Measurements from ENCODE around the gene COL6A2.
"Not testable (repeated sequence)": the region's sequence is repeated elsewhere in the genome, so short reads cannot be mapped to it uniquely, and the experiment has no call there.

The COL6A2 gene

GRCh38 chr21:46095814-46096595 lies 1.9 kb upstream of the COL6A2 start:
- DNase-seq = no peak

- no peak for DNase-seq
These were observed 1.1 kb upstream of the COL6A2 start for GRCh38 chr21:46096596-46097335.

GRCh38 chr21:46098303-46099141 lies 610 bp downstream of the COL6A2 start:
- DNase-seq = no peak

- no peak for DNase-seq
These were observed 1.6 kb downstream of the COL6A2 start for GRCh38 chr21:46099476-46099875.

- no peak for DNase-seq
These were observed 2.1 kb downstream of the COL6A2 start for GRCh38 chr21:46100020-46100419.

- DNase-seq = no peak
These were observed 2.5 kb downstream of the COL6A2 start for GRCh38 chr21:46100426-46100825.

GRCh38 chr21:46100906-46101305 lies 3.0 kb downstream of the COL6A2 start:
- no peak for DNase-seq

GRCh38 chr21:46104104-46104503 lies 6.2 kb downstream of the COL6A2 start:
- no peak for DNase-seq

GRCh38 chr21:46107376-46107775 lies 9.5 kb downstream of the COL6A2 start:
- not testable (repeated sequence) for DNase-seq

- no peak for DNase-seq
These were observed 11.0 kb downstream of the COL6A2 start for GRCh38 chr21:46108827-46109312.

- DNase-seq = no peak
These were observed 11.7 kb downstream of the COL6A2 start for GRCh38 chr21:46109313-46110221.

- no peak for DNase-seq
These were observed 12.7 kb downstream of the COL6A2 start for GRCh38 chr21:46110499-46111192.

GRCh38 chr21:46111193-46111571 lies 13.3 kb downstream of the COL6A2 start:
- DNase-seq = no peak

- no peak for DNase-seq
These were observed 14.2 kb downstream of the COL6A2 start for GRCh38 chr21:46111857-46112724.

GRCh38 chr21:46112725-46113215 lies 14.9 kb downstream of the COL6A2 start:
- DNase-seq = no peak

GRCh38 chr21:46113497-46114176 lies 15.7 kb downstream of the COL6A2 start:
- DNase-seq = no peak

GRCh38 chr21:46114963-46115362 lies 17.1 kb downstream of the COL6A2 start:
- DNase-seq = no peak

GRCh38 chr21:46115441-46116188 lies 17.7 kb downstream of the COL6A2 start:
- no peak for DNase-seq

Measured in T1000 (cell line).